Measurements from ENCODE around the gene SHISA9. TPM values are rescaled to one million over a fixed set of nuclear protein-coding genes. Genes with fewer than 3 reads are reported as not detected.

The SHISA9 gene
- total RNA-seq, 4 donors from 2014 or later: not detected

- H3K4me1 ChIP-seq: no peaks in the 10 kb centered on the region
- intact Hi-C loops (cut with DNase I; ENCODE audit: low total_unique reads): no loop called here
- DNase-seq (no peak), ATAC-seq (no peak)
- in situ Hi-C loops (cut with MboI; ENCODE audit: low sequenced_read_pairs in 4 of 4): no loop called here
- H3K27ac ChIP-seq: no peak overlapping the region
- no peaks in the 10 kb centered on the region for H3K9me3 ChIP-seq
- TF ChIP-seq POLR2A (IDR thresholded peaks at IDR 0.05): no peak
- TF ChIP-seq, protein P1, sequence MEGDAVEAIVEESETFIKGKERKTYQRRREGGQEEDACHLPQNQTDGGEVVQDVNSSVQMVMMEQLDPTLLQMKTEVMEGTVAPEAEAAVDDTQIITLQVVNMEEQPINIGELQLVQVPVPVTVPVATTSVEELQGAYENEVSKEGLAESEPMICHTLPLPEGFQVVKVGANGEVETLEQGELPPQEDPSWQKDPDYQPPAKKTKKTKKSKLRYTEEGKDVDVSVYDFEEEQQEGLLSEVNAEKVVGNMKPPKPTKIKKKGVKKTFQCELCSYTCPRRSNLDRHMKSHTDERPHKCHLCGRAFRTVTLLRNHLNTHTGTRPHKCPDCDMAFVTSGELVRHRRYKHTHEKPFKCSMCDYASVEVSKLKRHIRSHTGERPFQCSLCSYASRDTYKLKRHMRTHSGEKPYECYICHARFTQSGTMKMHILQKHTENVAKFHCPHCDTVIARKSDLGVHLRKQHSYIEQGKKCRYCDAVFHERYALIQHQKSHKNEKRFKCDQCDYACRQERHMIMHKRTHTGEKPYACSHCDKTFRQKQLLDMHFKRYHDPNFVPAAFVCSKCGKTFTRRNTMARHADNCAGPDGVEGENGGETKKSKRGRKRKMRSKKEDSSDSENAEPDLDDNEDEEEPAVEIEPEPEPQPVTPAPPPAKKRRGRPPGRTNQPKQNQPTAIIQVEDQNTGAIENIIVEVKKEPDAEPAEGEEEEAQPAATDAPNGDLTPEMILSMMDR (IDR thresholded peaks at IDR 0.05 in 4 of 5, conservative IDR thresholded peaks at IDR 0.05 in 1 of 5): no peak
- no peaks in the 10 kb centered on the region for H3K36me3 ChIP-seq
- no peaks in the 10 kb centered on the region for H3K27me3 ChIP-seq
- no peak overlapping the region for H3K4me3 ChIP-seq
Measured at GRCh38 chr16:12988071-12988470, 86.7 kb downstream of the SHISA9 start.

DNA sequence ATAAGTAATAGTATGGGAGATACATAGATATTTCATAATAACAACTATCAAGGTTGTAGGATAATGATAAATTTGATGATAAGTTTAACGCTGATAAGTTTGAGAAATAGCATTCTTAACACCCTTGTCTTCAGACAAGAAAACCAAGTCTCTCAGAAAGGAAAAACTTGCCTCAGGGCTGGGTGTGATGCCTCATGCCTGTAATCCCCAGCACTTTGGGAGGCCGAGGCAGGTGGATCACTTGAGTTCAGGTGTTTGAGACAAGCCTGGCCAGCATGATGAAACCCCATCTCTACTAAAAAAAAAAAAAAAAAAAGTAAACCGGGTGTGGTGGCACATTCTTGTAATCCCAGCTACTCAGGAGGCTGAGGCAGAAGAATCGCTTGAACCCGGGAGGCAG is 90.7 kb downstream of the SHISA9 start:
- no peak for TF ChIP-seq POLR2A (IDR thresholded peaks at IDR 0.05)
- TF ChIP-seq, protein P1 (IDR thresholded peaks at IDR 0.05 in 4 of 5, conservative IDR thresholded peaks at IDR 0.05 in 1 of 5): no peak
- no peak for ATAC-seq
- no peaks in the 10 kb centered on the region for H3K4me1 ChIP-seq

DNA sequence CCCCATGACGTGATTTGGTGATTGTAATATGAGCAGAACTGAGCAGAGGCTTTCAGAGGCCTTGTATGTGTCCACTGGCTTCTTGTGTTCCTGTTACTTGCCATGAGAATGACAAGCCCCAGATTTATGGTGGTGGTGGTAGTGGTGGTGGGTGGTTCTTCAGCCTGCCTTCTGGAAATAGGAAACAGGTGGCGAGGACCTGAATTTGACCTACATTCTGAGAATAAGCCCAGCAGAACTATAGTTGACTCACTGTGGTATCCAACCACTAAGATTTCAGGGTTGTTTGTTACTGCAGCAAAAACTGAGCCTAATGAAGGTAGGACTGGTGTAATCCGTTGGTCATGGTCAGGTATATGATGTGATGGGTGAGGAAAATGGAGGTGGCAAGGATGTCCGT is 93.0 kb downstream of the SHISA9 start:
- no peak for DNase-seq
- H3K36me3 ChIP-seq: no peaks in the 10 kb centered on the region
- ATAC-seq: no peak
- in situ Hi-C loops (cut with MboI; ENCODE audit: low sequenced_read_pairs in 4 of 4) (no loop called here), intact Hi-C loops (cut with DNase I; ENCODE audit: low total_unique reads) (no loop called here)
- H3K4me3 ChIP-seq: no peak overlapping the region
- no peaks in the 10 kb centered on the region for H3K9me3 ChIP-seq
- H3K27ac ChIP-seq: no peak overlapping the region
- no peaks in the 10 kb centered on the region for H3K27me3 ChIP-seq
- TF ChIP-seq, protein P1 (IDR thresholded peaks at IDR 0.05 in 4 of 5, conservative IDR thresholded peaks at IDR 0.05 in 1 of 5): no peak
- H3K4me1 ChIP-seq: no peaks in the 10 kb centered on the region

More for the DNA sequence above, 90.7 kb downstream of the SHISA9 start:
- Histone ChIP-seq H3K27me3 (no peaks in the 10 kb centered on the region), H3K4me3 (no peak overlapping the region), H3K36me3 (no peaks in the 10 kb centered on the region), H3K27ac (no peak overlapping the region), H3K9me3 (no peaks in the 10 kb centered on the region)
- no peak for DNase-seq
- intact Hi-C loops (cut with DNase I; ENCODE audit: low total_unique reads) (no loop called here), in situ Hi-C loops (cut with MboI; ENCODE audit: low sequenced_read_pairs in 4 of 4) (no loop called here)

- ATAC-seq: no peak
- intact Hi-C loops (cut with DNase I; ENCODE audit: low total_unique reads) (no loop called here), in situ Hi-C loops (cut with MboI; ENCODE audit: low sequenced_read_pairs in 4 of 4) (no loop called here)
- H3K27ac ChIP-seq: no peak overlapping the region
- TF ChIP-seq POLR2A (IDR thresholded peaks at IDR 0.05): no peak
- TF ChIP-seq, protein P1 (IDR thresholded peaks at IDR 0.05 in 4 of 5, conservative IDR thresholded peaks at IDR 0.05 in 1 of 5): no peak
- H3K4me1 ChIP-seq: no peaks in the 10 kb centered on the region
- DNase-seq: no peak
- H3K9me3 ChIP-seq: no peaks in the 10 kb centered on the region
- H3K4me3 ChIP-seq: no peak overlapping the region
- no peaks in the 10 kb centered on the region for H3K36me3 ChIP-seq
- H3K27me3 ChIP-seq: no peaks in the 10 kb centered on the region
Measured at GRCh38 chr16:12995721-12996372, 94.4 kb downstream of the SHISA9 start.
